Testis (tissue), 3 donors: ENCODE measurements around the gene ASPHD2. TPM values are rescaled to one million over a fixed set of nuclear protein-coding genes. Genes with fewer than 3 reads are reported as not detected.

Experiments
- DNase-seq: peaks from one replicate; pipeline ENCODE4 v3.0.0-alpha.2; 2019
- H3K27ac ChIP-seq, 2 donors: fragments of 200-600 bp; sonication (generic); one replicate each; pipeline ENCODE4 v1.5.1; 2019
- H3K27me3 ChIP-seq: fragments of 200-600 bp; sonication (generic); one replicate; pipeline ENCODE4 v1.5.1; 2019
- H3K36me3 ChIP-seq: fragments of 200-600 bp; sonication (generic); one replicate; pipeline ENCODE4 v1.5.1; 2017; ENCODE audit warnings: low read depth; ENCODE audit errors: missing control alignments
- H3K4me1 ChIP-seq: fragments of 200-600 bp; sonication (generic); one replicate; pipeline ENCODE4 v1.5.1; 2019
- H3K4me3 ChIP-seq, 2 donors: fragments of 200-600 bp; sonication (generic); one replicate each; pipeline ENCODE4 v1.5.1; 2017 to 2019
- H3K9me3 ChIP-seq: fragments of 200-600 bp; sonication (generic); one replicate; pipeline ENCODE4 v1.5.1; 2017
- POLR2A ChIP-seq: fragments of 450-650 bp; IDR thresholded peaks from one replicate; pipeline ENCODE4 v1.6.1; 2017; ENCODE audit warnings: antibody characterized with exemption, mild to moderate bottlenecking, moderate library complexity
- WGBS, 2 donors: methylation state at CpG; one replicate each; pipeline ENCODE4 v1.1.5; 2018; 5-methylcytosine and 5-hydroxymethylcytosine counted together
- intact Hi-C: fragments of 100-400 bp; cut with DNase I; formaldehyde crosslinking; loops from one replicate; pipeline ENCODE4 v1.15.1; 2023; ENCODE audit warnings: low total_unique reads
- polyA plus RNA-seq: library from polyadenylated mRNA; stranded (reverse); fragments of 350-450 nt; fragmentation: Illumina TruSeq; extraction: RNeasy Lipid Tissue Mini Kit (QIAGEN cat#74804); gene quantifications from one replicate; pipeline ENCODE4 v1.2.3, GENCODE V29; 2014; ENCODE audit warnings: low read depth, low replicate concordance; ENCODE audit not compliant: insufficient read depth
- total RNA-seq, 2 donors: library from RNA; depleted of rRNA; stranded (reverse); fragments of >200 nt; gene quantifications; one replicate each; pipeline ENCODE4 v1.2.3, GENCODE V29; 2016
- TF ChIP-seq, protein P1 (sequence below), 3 experiments: fragments of 450-650 bp in 2 of 3; fragments of 200-600 bp in 1 of 3; sonication (generic) in 1 of 3; IDR thresholded peaks; one replicate each; pipeline ENCODE4 v1.5.1; 2016 to 2019; ENCODE audit warnings: antibody characterized with exemption in 3 of 3, mild to moderate bottlenecking in 2 of 3, moderate library complexity in 1 of 3

The ASPHD2 gene
- total and polyA plus RNA-seq, 3 donors from 2014 or later, result 4.2 to 5.0 (median 4.8) TPM

GRCh38 chr22:26432619-26433311, 3.7 kb downstream of the ASPHD2 start:
- intact Hi-C loops, result no loop called here
- Histone ChIP-seq H3K27me3 (no peaks in the 10 kb centered on the region), H3K36me3 (no peaks in the 10 kb centered on the region), H3K9me3 (no peaks in the 10 kb centered on the region), H3K27ac (no peak overlapping the region), H3K4me1 (peaks cover 4% of the 10 kb centered on the region), H3K4me3 (no peak overlapping the region)
- no peak for DNase-seq
- 92 to 94% methylated on average over 3 of the region's 3 CpGs for WGBS, 2 donors
- no peak for TF ChIP-seq POLR2A
- TF ChIP-seq, protein P1, sequence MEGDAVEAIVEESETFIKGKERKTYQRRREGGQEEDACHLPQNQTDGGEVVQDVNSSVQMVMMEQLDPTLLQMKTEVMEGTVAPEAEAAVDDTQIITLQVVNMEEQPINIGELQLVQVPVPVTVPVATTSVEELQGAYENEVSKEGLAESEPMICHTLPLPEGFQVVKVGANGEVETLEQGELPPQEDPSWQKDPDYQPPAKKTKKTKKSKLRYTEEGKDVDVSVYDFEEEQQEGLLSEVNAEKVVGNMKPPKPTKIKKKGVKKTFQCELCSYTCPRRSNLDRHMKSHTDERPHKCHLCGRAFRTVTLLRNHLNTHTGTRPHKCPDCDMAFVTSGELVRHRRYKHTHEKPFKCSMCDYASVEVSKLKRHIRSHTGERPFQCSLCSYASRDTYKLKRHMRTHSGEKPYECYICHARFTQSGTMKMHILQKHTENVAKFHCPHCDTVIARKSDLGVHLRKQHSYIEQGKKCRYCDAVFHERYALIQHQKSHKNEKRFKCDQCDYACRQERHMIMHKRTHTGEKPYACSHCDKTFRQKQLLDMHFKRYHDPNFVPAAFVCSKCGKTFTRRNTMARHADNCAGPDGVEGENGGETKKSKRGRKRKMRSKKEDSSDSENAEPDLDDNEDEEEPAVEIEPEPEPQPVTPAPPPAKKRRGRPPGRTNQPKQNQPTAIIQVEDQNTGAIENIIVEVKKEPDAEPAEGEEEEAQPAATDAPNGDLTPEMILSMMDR (IDR thresholded peaks at IDR 0.05), result no peak

DNA sequence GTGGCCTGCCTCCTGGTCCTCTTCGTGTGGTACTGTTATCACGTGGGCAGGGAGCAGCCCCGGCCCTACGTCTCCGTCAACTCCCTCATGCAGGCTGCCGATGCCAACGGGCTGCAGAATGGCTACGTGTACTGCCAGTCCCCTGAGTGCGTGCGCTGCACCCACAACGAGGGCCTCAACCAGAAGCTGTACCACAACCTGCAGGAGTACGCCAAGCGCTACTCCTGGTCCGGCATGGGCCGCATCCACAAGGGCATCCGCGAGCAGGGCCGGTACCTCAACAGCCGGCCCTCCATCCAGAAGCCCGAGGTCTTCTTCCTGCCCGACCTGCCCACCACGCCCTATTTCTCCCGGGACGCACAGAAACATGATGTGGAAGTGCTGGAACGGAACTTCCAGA, 4.7 kb downstream of the ASPHD2 start:
- no peak for DNase-seq
- Histone ChIP-seq H3K36me3 (no peaks in the 10 kb centered on the region), H3K4me3 (no peak overlapping the region), H3K27me3 (no peaks in the 10 kb centered on the region), H3K9me3 (no peaks in the 10 kb centered on the region), H3K27ac (no peak overlapping the region), H3K4me1 (peaks cover 4% of the 10 kb centered on the region)
- TF ChIP-seq POLR2A, result no peak
- TF ChIP-seq, protein P1 (IDR thresholded peaks at IDR 0.05), result no peak
- WGBS, 2 donors, result 91 to 96% methylated on average over 18 to 25 of the region's 25 CpGs
- intact Hi-C loops, result no loop called here

GRCh38 chr22:26435327-26436093, 6.5 kb downstream of the ASPHD2 start:
- no peak overlapping the region for H3K4me3 ChIP-seq
- no peaks in the 10 kb centered on the region for H3K9me3 ChIP-seq
- intact Hi-C loops, result no loop called here
- no peaks in the 10 kb centered on the region for H3K4me1 ChIP-seq
- H3K27ac ChIP-seq, result no peak overlapping the region
- WGBS, 2 donors, result 57 to 60% methylated on average over 11 of the region's 11 CpGs
- H3K36me3 ChIP-seq, result no peaks in the 10 kb centered on the region
- no peak for DNase-seq
- H3K27me3 ChIP-seq, result no peaks in the 10 kb centered on the region
- TF ChIP-seq, protein P1 (IDR thresholded peaks at IDR 0.05), result no peak
- TF ChIP-seq POLR2A, result no peak

GRCh38 chr22:26436903-26437515, 7.9 kb downstream of the ASPHD2 start:
- WGBS, 2 donors, result 54 to 74% methylated on average over 11 of the region's 11 CpGs
- no peak for TF ChIP-seq POLR2A
- TF ChIP-seq, protein P1 (IDR thresholded peaks at IDR 0.05), result no peak

More at GRCh38 chr22:26436903-26437515, 7.9 kb downstream of the ASPHD2 start:
- H3K4me3 ChIP-seq, result no peak overlapping the region
- H3K36me3 ChIP-seq, result no peaks in the 10 kb centered on the region
- H3K4me1 ChIP-seq, result no peaks in the 10 kb centered on the region
- intact Hi-C loops, result no loop called here
- DNase-seq, result no peak
- H3K27me3 ChIP-seq, result no peaks in the 10 kb centered on the region
- no peaks in the 10 kb centered on the region for H3K9me3 ChIP-seq
- no peak overlapping the region for H3K27ac ChIP-seq
